Raji (cell line): ENCODE measurements around the gene SCYGR5.

ENCODE experiments used
- POLR2A ChIP-seq: IDR thresholded peaks from 2 replicates; pipeline ENCODE4 v1.6.1; 2011; ENCODE audit warnings: low read depth, low read length, control low read depth; ENCODE audit not compliant: insufficient read depth

SCYGR5 gene

GRCh38 chr2:227661025-227661649 lies 5.5 kb upstream of the SCYGR5 start:
- TF ChIP-seq POLR2A: no peak

GRCh38 chr2:227661827-227662226 lies 4.8 kb upstream of the SCYGR5 start:
- no peak for TF ChIP-seq POLR2A

- no peak for TF ChIP-seq POLR2A
Measured at GRCh38 chr2:227665189-227665940, 1.2 kb upstream of the SCYGR5 start.

- no peak for TF ChIP-seq POLR2A
Measured at GRCh38 chr2:227671170-227671905, 4.7 kb downstream of the SCYGR5 start.

- TF ChIP-seq POLR2A: no peak
Measured at GRCh38 chr2:227674485-227674884, 7.9 kb downstream of the SCYGR5 start.

GRCh38 chr2:227677928-227678327 lies 11.3 kb downstream of the SCYGR5 start:
- TF ChIP-seq POLR2A: no peak

GRCh38 chr2:227684258-227684657 lies 17.7 kb downstream of the SCYGR5 start:
- TF ChIP-seq POLR2A: no peak

- TF ChIP-seq POLR2A: no peak
Measured at GRCh38 chr2:227687189-227687588, 20.6 kb downstream of the SCYGR5 start.

- no peak for TF ChIP-seq POLR2A
Measured at GRCh38 chr2:227696990-227697679, 30.5 kb downstream of the SCYGR5 start.

- no peak for TF ChIP-seq POLR2A
Measured at GRCh38 chr2:227701556-227701955, 35.0 kb downstream of the SCYGR5 start.

- no peak for TF ChIP-seq POLR2A
Measured at GRCh38 chr2:227703280-227703732, 36.7 kb downstream of the SCYGR5 start.

- no peak for TF ChIP-seq POLR2A
Measured at GRCh38 chr2:227703961-227704360, 37.4 kb downstream of the SCYGR5 start.

- no peak for TF ChIP-seq POLR2A
Measured at GRCh38 chr2:227706859-227707258, 40.3 kb downstream of the SCYGR5 start.

- TF ChIP-seq POLR2A: no peak
Measured at GRCh38 chr2:227707390-227707789, 40.8 kb downstream of the SCYGR5 start.

GRCh38 chr2:227710986-227711385 lies 44.4 kb downstream of the SCYGR5 start:
- no peak for TF ChIP-seq POLR2A
